ENCODE results near the gene CCDC169.

Gene CCDC169

GRCh38 chr13:36261011-36261410 is 36.6 kb downstream of the CCDC169 start:
- no peaks in the 10 kb centered on the region for H3K27me3 ChIP-seq (ENCODE audit: control insufficient read depth, insufficient read depth, low read length)
- peaks cover 9% of the 10 kb centered on the region for H3K36me3 ChIP-seq (ENCODE audit: control insufficient read depth, insufficient read depth, low read length)
- H3K4me3 ChIP-seq (ENCODE audit: low read depth, low read length): no peak overlapping the region
- H3K4me1 ChIP-seq (ENCODE audit: control insufficient read depth, insufficient read depth, low read length): no peaks in the 10 kb centered on the region
- no peaks in the 10 kb centered on the region for H3K9me3 ChIP-seq (ENCODE audit: control insufficient read depth, insufficient read depth, low read length)
- no peak overlapping the region for H3K9ac ChIP-seq (ENCODE audit: low read depth, low read length)

GRCh38 chr13:36259361-36260137 is 38.1 kb downstream of the CCDC169 start:
- H3K4me1 ChIP-seq (ENCODE audit: control insufficient read depth, insufficient read depth, low read length): no peaks in the 10 kb centered on the region
- peaks cover 13% of the 10 kb centered on the region for H3K36me3 ChIP-seq (ENCODE audit: control insufficient read depth, insufficient read depth, low read length)
- no peaks in the 10 kb centered on the region for H3K9me3 ChIP-seq (ENCODE audit: control insufficient read depth, insufficient read depth, low read length)
- no peaks in the 10 kb centered on the region for H3K27me3 ChIP-seq (ENCODE audit: control insufficient read depth, insufficient read depth, low read length)
- no peak overlapping the region for H3K9ac ChIP-seq (ENCODE audit: low read depth, low read length)
- no peak overlapping the region for H3K4me3 ChIP-seq (ENCODE audit: low read depth, low read length)

- peaks cover 13% of the 10 kb centered on the region for H3K36me3 ChIP-seq (ENCODE audit: control insufficient read depth, insufficient read depth, low read length)
- no peak overlapping the region for H3K4me3 ChIP-seq (ENCODE audit: low read depth, low read length)
- H3K27me3 ChIP-seq (ENCODE audit: control insufficient read depth, insufficient read depth, low read length): no peaks in the 10 kb centered on the region
- H3K9me3 ChIP-seq (ENCODE audit: control insufficient read depth, insufficient read depth, low read length): no peaks in the 10 kb centered on the region
- no peak overlapping the region for H3K9ac ChIP-seq (ENCODE audit: low read depth, low read length)
- no peaks in the 10 kb centered on the region for H3K4me1 ChIP-seq (ENCODE audit: control insufficient read depth, insufficient read depth, low read length)
These were observed 38.8 kb downstream of the CCDC169 start for GRCh38 chr13:36258831-36259230.

- no peak overlapping the region for H3K4me3 ChIP-seq (ENCODE audit: low read depth, low read length)
- H3K9me3 ChIP-seq (ENCODE audit: control insufficient read depth, insufficient read depth, low read length): no peaks in the 10 kb centered on the region
- H3K36me3 ChIP-seq (ENCODE audit: control insufficient read depth, insufficient read depth, low read length): peaks cover 13% of the 10 kb centered on the region
- H3K4me1 ChIP-seq (ENCODE audit: control insufficient read depth, insufficient read depth, low read length): no peaks in the 10 kb centered on the region
- H3K9ac ChIP-seq (ENCODE audit: low read depth, low read length): no peak overlapping the region
- no peaks in the 10 kb centered on the region for H3K27me3 ChIP-seq (ENCODE audit: control insufficient read depth, insufficient read depth, low read length)
These were observed 46.1 kb downstream of the CCDC169 start for GRCh38 chr13:36251526-36251925.

GRCh38 chr13:36251017-36251416 is 46.6 kb downstream of the CCDC169 start:
- no peaks in the 10 kb centered on the region for H3K27me3 ChIP-seq (ENCODE audit: control insufficient read depth, insufficient read depth, low read length)
- H3K9ac ChIP-seq (ENCODE audit: low read depth, low read length): no peak overlapping the region
- peaks cover 13% of the 10 kb centered on the region for H3K36me3 ChIP-seq (ENCODE audit: control insufficient read depth, insufficient read depth, low read length)
- no peaks in the 10 kb centered on the region for H3K9me3 ChIP-seq (ENCODE audit: control insufficient read depth, insufficient read depth, low read length)
- no peaks in the 10 kb centered on the region for H3K4me1 ChIP-seq (ENCODE audit: control insufficient read depth, insufficient read depth, low read length)
- no peak overlapping the region for H3K4me3 ChIP-seq (ENCODE audit: low read depth, low read length)

GRCh38 chr13:36248700-36249099 is 48.9 kb downstream of the CCDC169 start:
- H3K27me3 ChIP-seq (ENCODE audit: control insufficient read depth, insufficient read depth, low read length): no peaks in the 10 kb centered on the region
- H3K36me3 ChIP-seq (ENCODE audit: control insufficient read depth, insufficient read depth, low read length): peaks cover 11% of the 10 kb centered on the region
- H3K4me3 ChIP-seq (ENCODE audit: low read depth, low read length): no peak overlapping the region
- no peaks in the 10 kb centered on the region for H3K9me3 ChIP-seq (ENCODE audit: control insufficient read depth, insufficient read depth, low read length)
- H3K9ac ChIP-seq (ENCODE audit: low read depth, low read length): no peak overlapping the region
- H3K4me1 ChIP-seq (ENCODE audit: control insufficient read depth, insufficient read depth, low read length): no peaks in the 10 kb centered on the region

- no peaks in the 10 kb centered on the region for H3K4me1 ChIP-seq (ENCODE audit: control insufficient read depth, insufficient read depth, low read length)
- no peaks in the 10 kb centered on the region for H3K9me3 ChIP-seq (ENCODE audit: control insufficient read depth, insufficient read depth, low read length)
- peaks cover 15% of the 10 kb centered on the region for H3K36me3 ChIP-seq (ENCODE audit: control insufficient read depth, insufficient read depth, low read length)
- no peak overlapping the region for H3K4me3 ChIP-seq (ENCODE audit: low read depth, low read length)
- no peak overlapping the region for H3K9ac ChIP-seq (ENCODE audit: low read depth, low read length)
- H3K27me3 ChIP-seq (ENCODE audit: control insufficient read depth, insufficient read depth, low read length): no peaks in the 10 kb centered on the region
These were observed 52.6 kb downstream of the CCDC169 start for GRCh38 chr13:36244990-36245389.

GRCh38 chr13:36244073-36244472 is 53.5 kb downstream of the CCDC169 start:
- Histone ChIP-seq H3K27me3 (ENCODE audit: control insufficient read depth, insufficient read depth, low read length) (no peaks in the 10 kb centered on the region), H3K9ac (ENCODE audit: low read depth, low read length) (no peak overlapping the region), H3K4me3 (ENCODE audit: low read depth, low read length) (no peak overlapping the region), H3K9me3 (ENCODE audit: control insufficient read depth, insufficient read depth, low read length) (no peaks in the 10 kb centered on the region), H3K36me3 (ENCODE audit: control insufficient read depth, insufficient read depth, low read length) (peaks cover 15% of the 10 kb centered on the region), H3K4me1 (ENCODE audit: control insufficient read depth, insufficient read depth, low read length) (no peaks in the 10 kb centered on the region)

GRCh38 chr13:36242761-36243160 is 54.9 kb downstream of the CCDC169 start:
- Histone ChIP-seq H3K27me3 (ENCODE audit: control insufficient read depth, insufficient read depth, low read length) (no peaks in the 10 kb centered on the region), H3K9me3 (ENCODE audit: control insufficient read depth, insufficient read depth, low read length) (no peaks in the 10 kb centered on the region), H3K4me3 (ENCODE audit: low read depth, low read length) (no peak overlapping the region), H3K36me3 (ENCODE audit: control insufficient read depth, insufficient read depth, low read length) (peaks cover 15% of the 10 kb centered on the region), H3K9ac (ENCODE audit: low read depth, low read length) (no peak overlapping the region), H3K4me1 (ENCODE audit: control insufficient read depth, insufficient read depth, low read length) (no peaks in the 10 kb centered on the region)

- no peaks in the 10 kb centered on the region for H3K4me1 ChIP-seq (ENCODE audit: control insufficient read depth, insufficient read depth, low read length)
- H3K36me3 ChIP-seq (ENCODE audit: control insufficient read depth, insufficient read depth, low read length): peaks cover 4% of the 10 kb centered on the region
- no peak overlapping the region for H3K9ac ChIP-seq (ENCODE audit: low read depth, low read length)
- H3K27me3 ChIP-seq (ENCODE audit: control insufficient read depth, insufficient read depth, low read length): no peaks in the 10 kb centered on the region
- H3K4me3 ChIP-seq (ENCODE audit: low read depth, low read length): no peak overlapping the region
- H3K9me3 ChIP-seq (ENCODE audit: control insufficient read depth, insufficient read depth, low read length): no peaks in the 10 kb centered on the region
These were observed 66.4 kb downstream of the CCDC169 start for GRCh38 chr13:36231236-36231635.

GRCh38 chr13:36224730-36225129 is 72.9 kb downstream of the CCDC169 start:
- Histone ChIP-seq H3K9ac (ENCODE audit: low read depth, low read length) (no peak overlapping the region), H3K9me3 (ENCODE audit: control insufficient read depth, insufficient read depth, low read length) (peaks cover 8% of the 10 kb centered on the region), H3K27me3 (ENCODE audit: control insufficient read depth, insufficient read depth, low read length) (no peaks in the 10 kb centered on the region), H3K36me3 (ENCODE audit: control insufficient read depth, insufficient read depth, low read length) (peaks cover 7% of the 10 kb centered on the region), H3K4me1 (ENCODE audit: control insufficient read depth, insufficient read depth, low read length) (no peaks in the 10 kb centered on the region), H3K4me3 (ENCODE audit: low read depth, low read length) (no peak overlapping the region)

GRCh38 chr13:36219883-36220282 is 77.7 kb downstream of the CCDC169 start:
- Histone ChIP-seq H3K4me3 (ENCODE audit: low read depth, low read length) (no peak overlapping the region), H3K27me3 (ENCODE audit: control insufficient read depth, insufficient read depth, low read length) (no peaks in the 10 kb centered on the region), H3K9me3 (ENCODE audit: control insufficient read depth, insufficient read depth, low read length) (no peaks in the 10 kb centered on the region), H3K36me3 (ENCODE audit: control insufficient read depth, insufficient read depth, low read length) (peaks cover 3% of the 10 kb centered on the region), H3K4me1 (ENCODE audit: control insufficient read depth, insufficient read depth, low read length) (no peaks in the 10 kb centered on the region), H3K9ac (ENCODE audit: low read depth, low read length) (no peak overlapping the region)
